Measurements from ENCODE around the gene RBM38.
"Not testable (repeated sequence)": the region's sequence is repeated elsewhere in the genome, so short reads cannot be mapped to it uniquely, and the experiment has no call there.

RBM38 gene

GRCh38 chr20:57417830-57418780 lies 26.9 kb downstream of the RBM38 start:
- DNase-seq (ENCODE audit: low spot score), result no peak

GRCh38 chr20:57419479-57419878 lies 28.3 kb downstream of the RBM38 start:
- DNase-seq (ENCODE audit: low spot score), result not testable (repeated sequence)

GRCh38 chr20:57420571-57421252 lies 29.5 kb downstream of the RBM38 start:
- no peak for DNase-seq (ENCODE audit: low spot score)

GRCh38 chr20:57421253-57422220 lies 30.3 kb downstream of the RBM38 start:
- DNase-seq (ENCODE audit: low spot score), result no peak

GRCh38 chr20:57422254-57422653 lies 31.1 kb downstream of the RBM38 start:
- no peak for DNase-seq (ENCODE audit: low spot score)

- DNase-seq (ENCODE audit: low spot score), result no peak
Observed at GRCh38 chr20:57425150-57426013, 34.2 kb downstream of the RBM38 start.

- DNase-seq (ENCODE audit: low spot score), result no peak
Observed at GRCh38 chr20:57426271-57426689, 35.1 kb downstream of the RBM38 start.

- DNase-seq (ENCODE audit: low spot score), result no peak
Observed at GRCh38 chr20:57426831-57427230, 35.6 kb downstream of the RBM38 start.

GRCh38 chr20:57428324-57429158 lies 37.3 kb downstream of the RBM38 start:
- DNase-seq (ENCODE audit: low spot score), result no peak

- DNase-seq (ENCODE audit: low spot score), result no peak
Observed at GRCh38 chr20:57429159-57429496, 37.9 kb downstream of the RBM38 start.

- no peak for DNase-seq (ENCODE audit: low spot score)
Observed at GRCh38 chr20:57429580-57430200, 38.5 kb downstream of the RBM38 start.

- DNase-seq (ENCODE audit: low spot score), result not testable (repeated sequence)
Observed at GRCh38 chr20:57430201-57430596, 39.0 kb downstream of the RBM38 start.

GRCh38 chr20:57431539-57431835 lies 40.3 kb downstream of the RBM38 start:
- DNase-seq (ENCODE audit: low spot score), result no peak

GRCh38 chr20:57432480-57432861 lies 41.3 kb downstream of the RBM38 start:
- no peak for DNase-seq (ENCODE audit: low spot score)

GRCh38 chr20:57432862-57433491 lies 41.8 kb downstream of the RBM38 start:
- DNase-seq (ENCODE audit: low spot score), result no peak

GRCh38 chr20:57433657-57434389 lies 42.6 kb downstream of the RBM38 start:
- no peak for DNase-seq (ENCODE audit: low spot score)

- no peak for DNase-seq (ENCODE audit: low spot score)
Observed at GRCh38 chr20:57434390-57434700, 43.1 kb downstream of the RBM38 start.

- DNase-seq (ENCODE audit: low spot score), result no peak
Observed at GRCh38 chr20:57435105-57435497, 43.9 kb downstream of the RBM38 start.
